Gastrocnemius medialis (tissue), 4 donors: ENCODE measurements around the gene RINT1.
"Not testable (repeated sequence)": the region's sequence is repeated elsewhere in the genome, so short reads cannot be mapped to it uniquely, and the experiment has no call there.

Experiments used
- POLR2A ChIP-seq, 2 donors: fragments of 450-650 bp; IDR thresholded peaks; one replicate each; pipeline ENCODE4 v1.6.1; 2017; ENCODE audit warnings: antibody characterized with exemption in 2 of 2, mild to moderate bottlenecking in 2 of 2, moderate library complexity in 2 of 2
- TF ChIP-seq, protein P1 (sequence below), 5 experiments: fragments of 450-650 bp in 3 of 5; fragments of 200-600 bp in 2 of 5; sonication (generic) in 2 of 5; IDR thresholded peaks in 4 of 5; conservative IDR thresholded peaks in 1 of 5; 1 replicate in 4 of 5; 2 replicates in 1 of 5; pipeline ENCODE4 v1.5.1; 2016 to 2019; ENCODE audit warnings: antibody characterized with exemption in 5 of 5, mild to moderate bottlenecking in 3 of 5, moderate library complexity in 3 of 5

DNA sequence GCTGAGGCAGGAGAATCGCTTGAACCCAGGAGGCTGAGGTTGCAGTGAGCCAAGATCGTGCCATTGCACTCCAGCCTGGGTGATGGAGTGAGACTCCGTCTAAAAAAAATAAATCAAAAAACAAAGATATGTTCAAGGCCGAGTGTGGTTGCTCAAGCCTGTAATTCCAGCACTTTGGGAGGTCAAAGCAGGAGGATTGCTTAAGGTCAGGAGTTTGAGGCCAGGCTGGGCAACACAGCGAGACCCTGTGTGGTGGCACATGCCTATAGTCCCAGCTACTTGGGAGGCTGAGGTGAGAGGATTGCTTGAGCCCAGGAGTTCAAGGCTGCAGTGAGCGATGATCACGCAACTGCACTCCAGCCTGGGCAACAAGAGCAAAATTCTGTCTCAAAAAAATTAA, 11.4 kb upstream of the RINT1 start:
- TF ChIP-seq, protein P1, sequence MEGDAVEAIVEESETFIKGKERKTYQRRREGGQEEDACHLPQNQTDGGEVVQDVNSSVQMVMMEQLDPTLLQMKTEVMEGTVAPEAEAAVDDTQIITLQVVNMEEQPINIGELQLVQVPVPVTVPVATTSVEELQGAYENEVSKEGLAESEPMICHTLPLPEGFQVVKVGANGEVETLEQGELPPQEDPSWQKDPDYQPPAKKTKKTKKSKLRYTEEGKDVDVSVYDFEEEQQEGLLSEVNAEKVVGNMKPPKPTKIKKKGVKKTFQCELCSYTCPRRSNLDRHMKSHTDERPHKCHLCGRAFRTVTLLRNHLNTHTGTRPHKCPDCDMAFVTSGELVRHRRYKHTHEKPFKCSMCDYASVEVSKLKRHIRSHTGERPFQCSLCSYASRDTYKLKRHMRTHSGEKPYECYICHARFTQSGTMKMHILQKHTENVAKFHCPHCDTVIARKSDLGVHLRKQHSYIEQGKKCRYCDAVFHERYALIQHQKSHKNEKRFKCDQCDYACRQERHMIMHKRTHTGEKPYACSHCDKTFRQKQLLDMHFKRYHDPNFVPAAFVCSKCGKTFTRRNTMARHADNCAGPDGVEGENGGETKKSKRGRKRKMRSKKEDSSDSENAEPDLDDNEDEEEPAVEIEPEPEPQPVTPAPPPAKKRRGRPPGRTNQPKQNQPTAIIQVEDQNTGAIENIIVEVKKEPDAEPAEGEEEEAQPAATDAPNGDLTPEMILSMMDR (IDR thresholded peaks at IDR 0.05 in 4 of 5, conservative IDR thresholded peaks at IDR 0.05 in 1 of 5) = not testable (repeated sequence)
- TF ChIP-seq POLR2A (IDR thresholded peaks at IDR 0.05) = not testable (repeated sequence)
